GM23248 (cell line): ENCODE results near the gene PIP5K1C. TPM values are rescaled to one million over a fixed set of nuclear protein-coding genes. Genes with fewer than 3 reads are reported as not detected.
"Not testable (repeated sequence)": the region's sequence is repeated elsewhere in the genome, so short reads cannot be mapped to it uniquely, and the experiment has no call there.

Experiments
- DNase-seq: peaks from one replicate; pipeline ENCODE4 v3.0.0-alpha.2; 2015
- H2AFZ ChIP-seq: fragments of 200-600 bp; sonication (generic); 2 replicates; pipeline ENCODE4 v1.6.1; 2016; ENCODE audit warnings: antibody characterized with exemption
- H3F3A ChIP-seq: fragments of 200-600 bp; sonication (generic); 2 replicates; pipeline ENCODE4 v1.6.1; 2016; ENCODE audit warnings: mild to moderate bottlenecking, antibody characterized with exemption, mixed run types; ENCODE audit not compliant: insufficient read depth
- H3K27ac ChIP-seq: fragments of 200-600 bp; sonication (generic); 2 replicates; pipeline ENCODE4 v1.5.1; 2016; ENCODE audit warnings: mild to moderate bottlenecking
- H3K27me3 ChIP-seq: fragments of 200-600 bp; sonication (generic); replicated peaks from 2 replicates; pipeline ENCODE4 v1.6.1; 2016; ENCODE audit warnings: mild to moderate bottlenecking; ENCODE audit not compliant: insufficient read depth
- H3K36me3 ChIP-seq: fragments of 200-600 bp; sonication (generic); 2 replicates; pipeline ENCODE4 v1.6.1; 2016; ENCODE audit warnings: low read depth, mild to moderate bottlenecking
- H3K4me1 ChIP-seq: fragments of 200-600 bp; sonication (generic); 2 replicates; pipeline ENCODE4 v1.6.1; 2016; ENCODE audit warnings: mild to moderate bottlenecking; ENCODE audit not compliant: insufficient read depth
- H3K4me2 ChIP-seq: fragments of 200-600 bp; sonication (generic); one replicate; pipeline ENCODE4 v1.6.1; 2016; ENCODE audit warnings: mild to moderate bottlenecking; ENCODE audit not compliant: unreplicated experiment
- H3K4me3 ChIP-seq: fragments of 200-600 bp; sonication (generic); 2 replicates; pipeline ENCODE4 v1.5.1; 2016; ENCODE audit warnings: mild to moderate bottlenecking
- H3K79me2 ChIP-seq: fragments of 200-600 bp; sonication (generic); 2 replicates; pipeline ENCODE4 v1.6.1; 2016; ENCODE audit warnings: mild to moderate bottlenecking; ENCODE audit not compliant: insufficient read depth
- H3K9ac ChIP-seq: fragments of 200-600 bp; sonication (generic); 2 replicates; pipeline ENCODE4 v1.6.1; 2016; ENCODE audit warnings: mild to moderate bottlenecking
- H3K9me2 ChIP-seq: fragments of 200-600 bp; sonication (generic); 2 replicates; pipeline ENCODE4 v1.6.1; 2016; ENCODE audit warnings: mixed run types, mild to moderate bottlenecking, moderate library complexity; ENCODE audit not compliant: insufficient read depth
- H3K9me3 ChIP-seq: fragments of 200-600 bp; sonication (generic); one replicate; pipeline ENCODE4 v1.6.1; 2017; ENCODE audit warnings: low read depth
- H4K20me1 ChIP-seq: fragments of 200-600 bp; sonication (generic); 2 replicates; pipeline ENCODE4 v1.6.0; 2016; ENCODE audit not compliant: insufficient read depth
- EZH2 ChIP-seq: fragments of 200-600 bp; sonication (generic); IDR thresholded peaks from 2 replicates; pipeline ENCODE4 v1.6.1; 2018; ENCODE audit warnings: antibody characterized with exemption, mild to moderate bottlenecking; ENCODE audit not compliant: insufficient read depth, poor library complexity, severe bottlenecking
- EZH2phosphoT487 ChIP-seq: fragments of 200-600 bp; sonication (generic); IDR thresholded peaks from 2 replicates; pipeline ENCODE4 v1.6.1; 2018; ENCODE audit warnings: antibody characterized with exemption, moderate library complexity, mild to moderate bottlenecking, low read depth; ENCODE audit not compliant: insufficient read depth
- WGBS, 2 experiments: methylation state at CpG; one replicate each; pipeline ENCODE4 v1.1.6; 2015 to 2017; ENCODE audit warnings: low lambda C conversion rate in 2 of 2, low coverage in 1 of 2; ENCODE audit errors: missing lambda C conversion rate in 2 of 2; 5-methylcytosine and 5-hydroxymethylcytosine counted together
- in situ Hi-C: fragments of 300-500 bp; cut with MboI; formaldehyde crosslinking; loops from 2 replicates; pipeline ENCODE4 v1.15.0; 2020
- polyA plus RNA-seq: library from polyadenylated mRNA; unstranded; fragments of >200 nt; fragmentation: Nextera tagmentation; extraction: Ambion mirVana; gene quantifications from 2 replicates; pipeline ENCODE4 v1.2.1, GENCODE V29; 2016
- total RNA-seq: library from RNA; depleted of rRNA; stranded (reverse); fragments of >200 nt; shearing (Covaris generic); gene quantifications from 2 replicates; pipeline ENCODE4 v1.2.3, GENCODE V29; 2014

Gene PIP5K1C
- total and polyA plus RNA-seq, 2 experiments from 2014 or later = 31.2 to 34.0 TPM

- H3K79me2 ChIP-seq = no peaks in the 10 kb centered on the region
- TF ChIP-seq EZH2phosphoT487 = no peak
- TF ChIP-seq EZH2 = no peak
- no peak overlapping the region for H2AFZ ChIP-seq
- WGBS, 2 experiments = 90 to 95% methylated on average over 16 of the region's 16 CpGs
- no peaks in the 10 kb centered on the region for H3K36me3 ChIP-seq
- no peaks in the 10 kb centered on the region for H3F3A ChIP-seq
- H3K9me2 ChIP-seq = no peaks in the 10 kb centered on the region
- H3K9ac ChIP-seq = no peak overlapping the region
- no peak overlapping the region for H3K27ac ChIP-seq
- H3K4me2 ChIP-seq = no peak overlapping the region
- no peaks in the 10 kb centered on the region for H3K27me3 ChIP-seq
- DNase-seq = no peak
- H3K9me3 ChIP-seq = no peaks in the 10 kb centered on the region
- H3K4me1 ChIP-seq = no peaks in the 10 kb centered on the region
- H3K4me3 ChIP-seq = no peak overlapping the region
- no peaks in the 10 kb centered on the region for H4K20me1 ChIP-seq
- in situ Hi-C loops = no loop called here
Observed at GRCh38 chr19:3632098-3632497, 68.2 kb downstream of the PIP5K1C start.

- in situ Hi-C loops = no loop called here
- no peaks in the 10 kb centered on the region for H4K20me1 ChIP-seq
- H3K36me3 ChIP-seq = no peaks in the 10 kb centered on the region
- H3K27ac ChIP-seq = no peak overlapping the region
- H3K4me1 ChIP-seq = no peaks in the 10 kb centered on the region
- no peaks in the 10 kb centered on the region for H3F3A ChIP-seq
- no peak overlapping the region for H2AFZ ChIP-seq
- H3K27me3 ChIP-seq = no peaks in the 10 kb centered on the region
- peaks cover 1% of the 10 kb centered on the region for H3K79me2 ChIP-seq
- WGBS, 2 experiments = 91 to 92% methylated on average over 40 to 42 of the region's 43 CpGs
- no peak overlapping the region for H3K4me3 ChIP-seq
- no peak overlapping the region for H3K4me2 ChIP-seq
- TF ChIP-seq EZH2phosphoT487 = no peak
- no peak for TF ChIP-seq EZH2
- DNase-seq = no peak
- H3K9ac ChIP-seq = no peak overlapping the region
- no peaks in the 10 kb centered on the region for H3K9me2 ChIP-seq
- H3K9me3 ChIP-seq = no peaks in the 10 kb centered on the region
Observed at GRCh38 chr19:3631053-3631861, 69.0 kb downstream of the PIP5K1C start.

- H4K20me1 ChIP-seq, H3K36me3 ChIP-seq, H3K9me3 ChIP-seq, H2AFZ ChIP-seq, H3K9me2 ChIP-seq, H3K4me3 ChIP-seq, H3K4me2 ChIP-seq, DNase-seq, H3K27me3 ChIP-seq, H3F3A ChIP-seq, H3K9ac ChIP-seq, H3K4me1 ChIP-seq, in situ Hi-C loops, H3K27ac ChIP-seq: not testable (repeated sequence)
- 65% methylated on average over 9 of the region's 9 CpGs for WGBS, 2 experiments
- H3K79me2 ChIP-seq = peaks cover 26% of the 10 kb centered on the region
Observed at GRCh38 chr19:3628766-3629165, 71.5 kb downstream of the PIP5K1C start.

GRCh38 chr19:3627351-3627723, 72.9 kb downstream of the PIP5K1C start:
- Histone ChIP-seq H4K20me1 (no peaks in the 10 kb centered on the region), H3K27me3 (no peaks in the 10 kb centered on the region), H3K27ac (no peak overlapping the region), H3K9me3 (no peaks in the 10 kb centered on the region), H3K79me2 (peaks cover 37% of the 10 kb centered on the region), H3K9ac (no peak overlapping the region), H3F3A (no peaks in the 10 kb centered on the region), H3K4me1 (peaks cover 8% of the 10 kb centered on the region), H2AFZ (peak overlapping the region; percentile 43; the same call in 1 of the 2 replicates), H3K36me3 (no peaks in the 10 kb centered on the region), H3K4me3 (peak overlapping the region; percentile 95), H3K4me2 (peak overlapping the region; percentile 8), H3K9me2 (no peaks in the 10 kb centered on the region)
- no peak for TF ChIP-seq EZH2phosphoT487
- DNase-seq = no peak
- in situ Hi-C loops = no loop called here
- 51 to 64% methylated on average over 7 of the region's 7 CpGs for WGBS, 2 experiments
